Pancreas (tissue), 10 donors: ENCODE measurements around the gene TAOK3. TPM values are rescaled to one million over a fixed set of nuclear protein-coding genes. Genes with fewer than 3 reads are reported as not detected.

Source experiments
- ATAC-seq, 4 donors: fragments of 200-7000 bp; cut with Tn5 transposase; one replicate each; pipeline versions ENCODE4 v1.8.0 to v1.9.1; 2020; ENCODE audit warnings: mild to moderate bottlenecking in 4 of 4, moderate library complexity in 4 of 4
- DNase-seq, 6 donors: peaks; one replicate each; pipeline ENCODE4 v3.0.0-alpha.2; 2020
- FAIRE-seq: peaks from 2 replicates; lab custom pipeline; 2012; peaks lifted over from hg19 to GRCh38; lab: Jason Lieb, UNC
- H3K27ac ChIP-seq, 4 donors: fragments of 200-600 bp; sonication (generic); 1 replicate in 3 of 4; 2 replicates in 1 of 4; pipeline versions ENCODE4 v1.5.0 to v1.8.0; 2020
- H3K27me3 ChIP-seq, 4 donors: fragments of 200-600 bp; one replicate each; pipeline ENCODE4 v1.8.0; 2021
- H3K36me3 ChIP-seq, 3 donors: fragments of 200-600 bp; sonication (generic) in 1 of 3; one replicate each; pipeline versions ENCODE4 v1.5.0 to v1.8.0; 2020 to 2021
- H3K4me1 ChIP-seq, 3 donors: fragments of 200-600 bp; one replicate each; pipeline ENCODE4 v1.8.0; 2021
- H3K4me3 ChIP-seq, 4 donors: fragments of 200-600 bp; sonication (generic) in 2 of 4; one replicate each; pipeline versions ENCODE4 v1.5.0 to v1.8.0; 2020 to 2021
- H3K9me3 ChIP-seq, 4 donors: fragments of 200-600 bp; one replicate each; pipeline ENCODE4 v1.8.0; 2021
- CTCF ChIP-seq, 4 donors: fragments of 200-600 bp; sonication (generic) in 3 of 4; IDR thresholded peaks; one replicate each; pipeline versions ENCODE4 v1.5.0 to v1.8.0; 2021; ENCODE audit warnings: antibody characterized with exemption in 4 of 4
- WGBS, 2 donors: extraction: QIAGEN DNeasy Blood & Tissue Kit; methylation state at CpG; one replicate each; pipeline ENCODE4 v1.1.7; 2013; 5-methylcytosine and 5-hydroxymethylcytosine counted together
- intact Hi-C, 3 donors: fragments of 100-400 bp; cut with DNase I; formaldehyde crosslinking; loops; one replicate each; pipeline versions ENCODE4 v1.11.1 to v1.14.2; 2022
- polyA plus RNA-seq, 2 donors: library from polyadenylated mRNA; stranded (reverse); fragments of 200-250 nt; gene quantifications; one replicate each; pipeline ENCODE4 v1.2.3, GENCODE V29; 2013
- total RNA-seq, 6 donors: library from RNA; stranded (reverse); fragmentation: NEBNext Ultra II Directional in 4 of 6; extraction: Animal tissue kit (Norgen Biotek cat#: 25700) in 4 of 6; gene quantifications; one replicate each; pipeline versions ENCODE4 v1.2.1 to v1.2.4, GENCODE V29; 2021 to 2023
- donor health status: healthy with polysubstance abuse.
- donor health status: DM: no; HTN: no; CAD: no; lungs with moderate emphysema.
- donor health status: DM: no; HTN: no; CAD: no.
- donor health status: control.
- donor health status: control.
- donor health status: Bipolar disorder and iron deficiency.
- donor health status: DM: yes; HTN: yes; CAD: no.
- donor health status: DM: no; HTN: no; CAD: no.
- donor health status: DM: no; HTN: no; CAD: no.
- donor health status: DM: yes; HTN: yes; CAD: no.

TAOK3 gene
- total and polyA plus RNA-seq, 8 donors = 7.9 to 21.0 (median 11.4) TPM

GRCh38 chr12:118330421-118331018 is 42.2 kb downstream of the TAOK3 start:
- no peak for TF ChIP-seq CTCF (IDR thresholded peaks at IDR 0.05)
- DNase-seq (no peak), FAIRE-seq (no peak), ATAC-seq (peak in 2 of 4 donors; percentile 69 to 73)
- Histone ChIP-seq H3K4me1 (peaks cover 0 to 4% (median 0%) of the 10 kb centered on the region in 3 donors), H3K27ac (no peak overlapping the region), H3K9me3 (no peaks in the 10 kb centered on the region), H3K4me3 (no peak overlapping the region), H3K36me3 (no peaks in the 10 kb centered on the region), H3K27me3 (no peaks in the 10 kb centered on the region)
- intact Hi-C loops = no loop called here
- WGBS, 2 donors = 67 to 73% methylated on average over 3 of the region's 3 CpGs

GRCh38 chr12:118328486-118329330 is 44.0 kb downstream of the TAOK3 start:
- ATAC-seq (no peak), DNase-seq (no peak), FAIRE-seq (peak; percentile 56)
- no peak for TF ChIP-seq CTCF (IDR thresholded peaks at IDR 0.05)
- Histone ChIP-seq H3K27me3 (no peaks in the 10 kb centered on the region), H3K4me1 (peaks cover 0 to 4% (median 0%) of the 10 kb centered on the region in 3 donors), H3K27ac (no peak overlapping the region), H3K9me3 (no peaks in the 10 kb centered on the region), H3K4me3 (no peak overlapping the region), H3K36me3 (no peaks in the 10 kb centered on the region)
- WGBS, 2 donors = 79 to 84% methylated on average over 3 of the region's 3 CpGs
- intact Hi-C loops = no loop called here

- peak; percentile 56 for FAIRE-seq
- Histone ChIP-seq H3K27me3 (no peaks in the 10 kb centered on the region), H3K27ac (no peak overlapping the region), H3K9me3 (no peaks in the 10 kb centered on the region), H3K36me3 (no peaks in the 10 kb centered on the region), H3K4me3 (no peak overlapping the region), H3K4me1 (no peaks in the 10 kb centered on the region)
- DNase-seq = no peak
- no peak for TF ChIP-seq CTCF (IDR thresholded peaks at IDR 0.05)
- ATAC-seq = no peak
- intact Hi-C loops = no loop called here
These were observed 45.3 kb downstream of the TAOK3 start for GRCh38 chr12:118327391-118327790.

- no peak for TF ChIP-seq CTCF (IDR thresholded peaks at IDR 0.05)
- no peak for FAIRE-seq
- Histone ChIP-seq H3K4me1 (no peaks in the 10 kb centered on the region), H3K27ac (no peak overlapping the region), H3K36me3 (no peaks in the 10 kb centered on the region), H3K9me3 (no peaks in the 10 kb centered on the region), H3K27me3 (no peaks in the 10 kb centered on the region), H3K4me3 (no peak overlapping the region)
- no peak for DNase-seq
- intact Hi-C loops = no loop called here
- ATAC-seq = no peak
These were observed 45.7 kb downstream of the TAOK3 start for GRCh38 chr12:118326991-118327390.

- Histone ChIP-seq H3K9me3 (no peaks in the 10 kb centered on the region), H3K36me3 (no peaks in the 10 kb centered on the region), H3K27ac (no peak overlapping the region), H3K27me3 (no peaks in the 10 kb centered on the region), H3K4me3 (no peak overlapping the region), H3K4me1 (no peaks in the 10 kb centered on the region)
- no peak for TF ChIP-seq CTCF (IDR thresholded peaks at IDR 0.05)
- ATAC-seq = no peak
- FAIRE-seq = no peak
- intact Hi-C loops = no loop called here
- DNase-seq = no peak
- WGBS, 2 donors = 93 to 95% methylated on average over 2 of the region's 2 CpGs
These were observed 47.6 kb downstream of the TAOK3 start for GRCh38 chr12:118325081-118325480.
